ENCODE results near the gene AOAH. TPM values are rescaled to one million over a fixed set of nuclear protein-coding genes. Genes with fewer than 3 reads are reported as not detected.

AOAH gene, protein sequence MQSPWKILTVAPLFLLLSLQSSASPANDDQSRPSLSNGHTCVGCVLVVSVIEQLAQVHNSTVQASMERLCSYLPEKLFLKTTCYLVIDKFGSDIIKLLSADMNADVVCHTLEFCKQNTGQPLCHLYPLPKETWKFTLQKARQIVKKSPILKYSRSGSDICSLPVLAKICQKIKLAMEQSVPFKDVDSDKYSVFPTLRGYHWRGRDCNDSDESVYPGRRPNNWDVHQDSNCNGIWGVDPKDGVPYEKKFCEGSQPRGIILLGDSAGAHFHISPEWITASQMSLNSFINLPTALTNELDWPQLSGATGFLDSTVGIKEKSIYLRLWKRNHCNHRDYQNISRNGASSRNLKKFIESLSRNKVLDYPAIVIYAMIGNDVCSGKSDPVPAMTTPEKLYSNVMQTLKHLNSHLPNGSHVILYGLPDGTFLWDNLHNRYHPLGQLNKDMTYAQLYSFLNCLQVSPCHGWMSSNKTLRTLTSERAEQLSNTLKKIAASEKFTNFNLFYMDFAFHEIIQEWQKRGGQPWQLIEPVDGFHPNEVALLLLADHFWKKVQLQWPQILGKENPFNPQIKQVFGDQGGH
- total RNA-seq (2014; rRNA removed; shearing (Covaris generic)) (not detected in 2 replicates), polyA plus RNA-seq (2016; fragmentation: Nextera tagmentation; extraction: Ambion mirVana) (not detected in 2 replicates)

DNA sequence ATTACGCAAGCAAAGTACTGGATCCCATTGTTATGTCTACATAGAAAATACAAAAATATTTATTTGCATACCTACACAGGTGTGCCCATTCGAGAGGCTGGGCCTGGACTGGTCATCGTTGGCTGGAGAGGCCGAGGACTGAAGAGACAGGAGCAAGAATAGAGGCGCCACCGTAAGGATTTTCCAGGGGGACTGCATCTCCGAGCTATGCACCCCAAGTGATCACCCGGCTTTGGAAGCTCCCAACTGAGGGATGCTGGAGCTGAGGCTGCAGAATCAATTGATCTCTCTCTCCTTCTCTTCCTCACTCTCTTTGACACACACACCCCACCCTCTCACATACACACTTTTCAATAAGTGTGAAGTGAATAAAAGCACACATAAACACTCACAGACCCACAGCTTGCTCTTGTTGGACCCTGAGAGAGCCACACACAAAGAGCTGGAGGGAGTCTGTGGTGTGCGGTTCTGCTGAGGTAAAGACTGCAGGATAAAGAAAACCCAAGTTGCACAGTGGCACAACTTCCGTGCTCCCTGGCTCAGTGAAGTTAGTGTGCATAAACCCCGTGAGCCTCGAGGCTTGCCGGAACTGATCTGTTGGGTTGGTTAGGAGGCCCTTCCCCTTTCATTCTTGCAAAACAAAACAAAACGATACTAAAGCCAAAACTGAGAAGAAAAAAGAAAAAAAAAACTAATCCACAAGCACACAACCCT is at the start of gene AOAH:
TSS of gene AOAH (minus strand) at position 544 of the 714 bp plus-strand sequence. CDS start at position 198, 346 bp downstream.
- Histone ChIP-seq H3K79me2 (ENCODE audit: insufficient read depth) (no peaks in the 10 kb centered on the region), H3K9me3 (ENCODE audit: low read depth) (no peaks in the 10 kb centered on the region), H3K9me2 (ENCODE audit: insufficient read depth) (no peaks in the 10 kb centered on the region), H4K20me1 (ENCODE audit: insufficient read depth) (no peaks in the 10 kb centered on the region), H3K27ac (no peak within 1 kb of the TSS), H3K9ac (no peak within 1 kb of the TSS), H3K4me3 (no peak within 1 kb of the TSS), H3F3A (ENCODE audit: insufficient read depth) (no peaks in the 10 kb centered on the region), H3K4me1 (ENCODE audit: insufficient read depth) (no peaks in the 10 kb centered on the region), H3K36me3 (ENCODE audit: low read depth) (no peaks in the 10 kb centered on the region), H2AFZ (no peak within 1 kb of the TSS), H3K27me3 (replicated peaks; ENCODE audit: insufficient read depth) (no peaks in the 10 kb centered on the region), H3K4me2 (ENCODE audit: unreplicated experiment) (no peak within 1 kb of the TSS)
- WGBS, 2 experiments (ENCODE audit: low coverage in 1 of 2, low lambda C conversion rate in 2 of 2, missing lambda C conversion rate in 2 of 2), result 46 to 50% methylated on average over 14 of the region's 14 CpGs
- TF ChIP-seq EZH2 (IDR thresholded peaks at IDR 0.05; ENCODE audit: insufficient read depth, poor library complexity, severe bottlenecking) (no peak), EZH2phosphoT487 (IDR thresholded peaks at IDR 0.05; ENCODE audit: insufficient read depth, low read depth) (no peak)
- no peak for DNase-seq
- in situ Hi-C loops (cut with MboI), result no loop called here

DNA sequence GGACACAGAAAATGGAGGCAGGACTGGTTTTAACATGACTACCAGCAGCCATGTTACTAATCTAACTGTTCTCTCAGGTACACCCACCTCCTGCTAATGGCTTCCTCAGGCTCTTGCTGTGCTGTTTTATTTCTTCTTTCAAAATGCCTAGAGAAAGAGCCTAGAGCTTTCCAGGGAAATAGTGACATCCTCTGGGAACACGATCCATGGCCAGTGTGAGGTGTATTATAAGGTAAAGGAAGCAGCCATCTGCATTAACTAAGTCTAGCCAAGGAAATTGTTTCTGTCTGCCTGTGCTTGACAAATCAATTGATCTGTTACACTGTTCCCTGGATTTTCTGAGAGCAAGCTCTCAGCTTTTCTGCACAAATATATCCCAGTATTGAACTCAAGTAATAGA is 42.2 kb upstream of the AOAH start:
- WGBS, 2 experiments (ENCODE audit: low coverage in 1 of 2, low lambda C conversion rate in 2 of 2, missing lambda C conversion rate in 2 of 2), result 13 to 20% methylated on average over 1 of the region's 1 CpG
- no peaks in the 10 kb centered on the region for H4K20me1 ChIP-seq (ENCODE audit: insufficient read depth)
- in situ Hi-C loops (cut with MboI), result no loop called here
- H3F3A ChIP-seq (ENCODE audit: insufficient read depth), result no peaks in the 10 kb centered on the region
- no peak overlapping the region for H2AFZ ChIP-seq
- H3K27me3 ChIP-seq (replicated peaks; ENCODE audit: insufficient read depth), result no peaks in the 10 kb centered on the region
- H3K9me2 ChIP-seq (ENCODE audit: insufficient read depth), result no peaks in the 10 kb centered on the region
- H3K9me3 ChIP-seq (ENCODE audit: low read depth), result no peaks in the 10 kb centered on the region
- H3K27ac ChIP-seq, result no peak overlapping the region
- no peak for TF ChIP-seq EZH2phosphoT487 (IDR thresholded peaks at IDR 0.05; ENCODE audit: insufficient read depth, low read depth)
- TF ChIP-seq EZH2 (IDR thresholded peaks at IDR 0.05; ENCODE audit: insufficient read depth, poor library complexity, severe bottlenecking), result no peak
- no peak overlapping the region for H3K4me2 ChIP-seq (ENCODE audit: unreplicated experiment)
- no peak overlapping the region for H3K4me3 ChIP-seq
- no peaks in the 10 kb centered on the region for H3K79me2 ChIP-seq (ENCODE audit: insufficient read depth)
- H3K36me3 ChIP-seq (ENCODE audit: low read depth), result no peaks in the 10 kb centered on the region
- H3K4me1 ChIP-seq (ENCODE audit: insufficient read depth), result no peaks in the 10 kb centered on the region
- no peak overlapping the region for H3K9ac ChIP-seq
- no peak for DNase-seq

DNA sequence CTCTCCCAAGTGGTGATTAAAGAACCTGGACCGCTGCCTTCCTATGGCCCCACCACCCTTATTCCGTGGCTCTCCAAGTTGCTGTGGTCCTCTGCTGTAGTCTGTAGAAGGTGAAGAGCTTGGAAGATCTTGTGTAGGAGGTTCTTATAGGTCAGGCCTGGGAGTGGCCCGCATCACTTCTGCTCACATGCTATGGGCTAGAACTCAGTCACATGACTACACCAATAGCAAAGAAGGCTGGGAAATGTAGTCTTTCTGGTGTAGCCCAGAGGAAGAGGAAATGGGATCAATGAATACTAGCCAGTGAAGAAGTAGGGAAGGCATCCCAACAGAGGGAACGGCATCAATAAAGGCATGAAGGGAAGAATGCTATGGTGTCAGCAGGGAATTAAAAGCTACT is 41.3 kb upstream of the AOAH start:
- TF ChIP-seq EZH2 (IDR thresholded peaks at IDR 0.05; ENCODE audit: insufficient read depth, poor library complexity, severe bottlenecking) (no peak), EZH2phosphoT487 (IDR thresholded peaks at IDR 0.05; ENCODE audit: insufficient read depth, low read depth) (no peak)

DNA sequence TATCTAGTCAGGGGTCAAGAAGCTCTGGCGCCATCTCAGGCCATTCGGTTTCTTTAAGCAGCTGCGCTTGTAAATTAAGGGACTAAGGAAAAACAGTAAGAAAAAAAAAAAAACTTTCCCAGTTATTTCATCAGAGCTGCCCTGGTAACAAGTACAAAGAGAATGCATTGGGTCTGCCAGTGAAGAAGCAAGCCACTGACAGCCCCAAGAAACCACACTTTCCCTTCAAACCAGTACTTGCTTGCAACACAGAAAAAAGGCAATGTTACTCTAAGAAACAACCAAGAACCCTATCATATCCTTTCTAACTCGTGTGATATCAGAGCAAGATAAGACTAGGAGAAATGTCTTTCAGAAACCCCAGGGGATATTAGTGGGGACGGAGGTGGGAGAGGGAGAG is 40.6 kb upstream of the AOAH start:
- in situ Hi-C loops (cut with MboI), result no loop called here
- Histone ChIP-seq H3K27me3 (replicated peaks; ENCODE audit: insufficient read depth) (no peaks in the 10 kb centered on the region), H3F3A (ENCODE audit: insufficient read depth) (no peaks in the 10 kb centered on the region), H3K4me2 (ENCODE audit: unreplicated experiment) (no peak overlapping the region), H2AFZ (no peak overlapping the region), H3K9me2 (ENCODE audit: insufficient read depth) (no peaks in the 10 kb centered on the region), H3K9me3 (ENCODE audit: low read depth) (no peaks in the 10 kb centered on the region), H3K79me2 (ENCODE audit: insufficient read depth) (no peaks in the 10 kb centered on the region), H3K9ac (no peak overlapping the region), H3K4me1 (ENCODE audit: insufficient read depth) (no peaks in the 10 kb centered on the region), H3K4me3 (no peak overlapping the region), H3K36me3 (ENCODE audit: low read depth) (no peaks in the 10 kb centered on the region), H3K27ac (no peak overlapping the region), H4K20me1 (ENCODE audit: insufficient read depth) (no peaks in the 10 kb centered on the region)
- DNase-seq, result no peak
- TF ChIP-seq EZH2 (IDR thresholded peaks at IDR 0.05; ENCODE audit: insufficient read depth, poor library complexity, severe bottlenecking), result no peak
- no peak for TF ChIP-seq EZH2phosphoT487 (IDR thresholded peaks at IDR 0.05; ENCODE audit: insufficient read depth, low read depth)
- 41 to 44% methylated on average over 5 of the region's 5 CpGs for WGBS, 2 experiments (ENCODE audit: low coverage in 1 of 2, low lambda C conversion rate in 2 of 2, missing lambda C conversion rate in 2 of 2)

More for the DNA sequence above, 41.3 kb upstream of the AOAH start:
- no peak for DNase-seq
- Histone ChIP-seq H3F3A (ENCODE audit: insufficient read depth) (no peaks in the 10 kb centered on the region), H3K79me2 (ENCODE audit: insufficient read depth) (no peaks in the 10 kb centered on the region), H4K20me1 (ENCODE audit: insufficient read depth) (no peaks in the 10 kb centered on the region), H3K27me3 (replicated peaks; ENCODE audit: insufficient read depth) (no peaks in the 10 kb centered on the region), H3K27ac (no peak overlapping the region), H3K4me3 (no peak overlapping the region), H3K9me2 (ENCODE audit: insufficient read depth) (no peaks in the 10 kb centered on the region), H3K4me1 (ENCODE audit: insufficient read depth) (no peaks in the 10 kb centered on the region), H3K9ac (no peak overlapping the region), H3K9me3 (ENCODE audit: low read depth) (no peaks in the 10 kb centered on the region), H3K4me2 (ENCODE audit: unreplicated experiment) (no peak overlapping the region), H2AFZ (no peak overlapping the region), H3K36me3 (ENCODE audit: low read depth) (no peaks in the 10 kb centered on the region)
- in situ Hi-C loops (cut with MboI), result no loop called here
- 47 to 49% methylated on average over 4 of the region's 4 CpGs for WGBS, 2 experiments (ENCODE audit: low coverage in 1 of 2, low lambda C conversion rate in 2 of 2, missing lambda C conversion rate in 2 of 2)

Data from GM23248 (cell line).